GM19351 (cell line): ENCODE data around the gene FBXW5.

Experiments used
- ATAC-seq: cut with Tn5 transposase; IDR thresholded peaks from one replicate; pipeline ENCODE4 v1.9.1; 2021; ENCODE audit warnings: mild to moderate bottlenecking, moderate library complexity; ENCODE audit not compliant: unreplicated experiment

The FBXW5 gene

GRCh38 chr9:136936645-136937170, 7.8 kb downstream of the FBXW5 start:
- no peak for ATAC-seq

DNA sequence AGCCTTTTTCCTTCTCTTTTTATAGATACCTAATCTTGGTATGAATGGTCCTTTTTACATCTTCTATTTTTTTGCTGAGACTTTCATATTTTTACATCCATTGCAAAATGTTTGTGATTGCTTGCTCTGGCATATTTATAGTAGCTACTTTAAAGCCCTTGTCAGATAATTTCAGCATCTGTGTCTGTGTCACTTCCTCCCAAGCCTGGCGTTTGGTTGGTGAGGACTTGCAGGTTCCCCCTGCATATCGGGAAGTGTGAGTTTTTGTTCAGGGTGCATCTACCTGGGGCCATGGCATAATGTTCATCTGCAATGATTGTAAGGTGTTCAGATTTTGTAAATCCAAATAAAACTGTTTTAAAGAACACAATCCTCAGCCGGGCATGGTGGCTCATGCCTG, 8.9 kb downstream of the FBXW5 start:
- ATAC-seq = no peak

- no peak for ATAC-seq
Observed at GRCh38 chr9:136934277-136934676, 10.3 kb downstream of the FBXW5 start.

- ATAC-seq = no peak
Observed at GRCh38 chr9:136931611-136932130, 12.9 kb downstream of the FBXW5 start.

DNA sequence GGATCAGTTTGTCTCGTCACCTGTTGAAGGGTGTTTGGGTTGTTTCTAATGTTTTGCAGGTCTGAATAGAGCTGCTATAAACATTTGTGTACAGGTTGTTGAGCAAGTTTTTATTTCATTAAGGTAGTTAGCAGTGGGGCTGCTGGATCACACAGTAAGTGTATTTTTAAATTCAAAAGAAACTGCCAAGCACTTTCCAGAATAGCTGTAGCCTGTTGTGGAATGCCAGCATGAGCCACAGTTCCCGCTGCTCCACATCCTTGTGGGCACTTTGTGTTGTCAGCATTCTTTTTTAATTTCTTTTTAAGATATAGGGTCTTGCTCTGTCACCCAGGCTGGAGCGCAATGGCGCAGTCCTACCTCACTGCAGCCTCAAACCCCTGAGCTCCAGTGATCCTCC, 14.5 kb downstream of the FBXW5 start:
- ATAC-seq = no peak

DNA sequence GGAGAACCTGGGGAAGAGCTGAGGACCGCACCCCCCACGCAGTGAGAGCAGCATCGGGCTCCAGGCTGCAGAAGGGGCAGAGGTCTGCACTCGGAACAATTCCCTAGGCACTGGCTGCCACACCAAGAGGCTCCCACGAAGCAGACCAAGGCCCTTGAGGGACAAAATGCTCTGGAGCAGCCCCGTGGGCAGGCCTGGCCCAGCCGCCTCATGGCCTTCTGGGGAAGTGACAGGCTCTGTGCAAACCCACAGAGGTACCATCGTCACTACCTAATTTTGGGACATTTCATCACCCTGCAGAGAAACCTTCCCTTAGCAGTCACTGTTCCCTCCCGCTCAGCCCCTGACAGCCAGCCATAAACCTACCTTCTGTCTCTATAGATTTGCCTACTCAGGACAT, 15.9 kb downstream of the FBXW5 start:
- no peak for ATAC-seq

- ATAC-seq = no peak
Observed at GRCh38 chr9:136927343-136928271, 16.9 kb downstream of the FBXW5 start.

DNA sequence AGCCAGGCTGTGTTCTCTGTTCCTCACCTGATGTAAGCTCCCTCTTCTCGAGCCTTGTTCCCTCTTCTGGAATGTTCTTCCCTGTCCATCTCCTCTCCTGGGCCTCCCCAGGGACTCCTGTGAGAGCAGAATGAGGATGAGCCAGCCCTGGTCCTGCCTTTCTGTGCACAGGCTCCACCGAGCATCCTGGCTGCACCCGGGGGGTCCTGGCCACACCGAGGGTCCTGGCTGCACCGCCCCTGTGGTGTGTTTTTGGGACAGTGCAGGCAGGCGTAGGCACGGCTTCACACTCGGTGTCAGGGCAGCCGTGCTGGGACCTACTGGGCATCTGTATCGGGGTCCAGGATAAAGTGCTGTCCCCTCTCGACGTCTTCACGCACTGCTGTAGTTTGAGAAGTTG, 17.8 kb downstream of the FBXW5 start:
- ATAC-seq = no peak

DNA sequence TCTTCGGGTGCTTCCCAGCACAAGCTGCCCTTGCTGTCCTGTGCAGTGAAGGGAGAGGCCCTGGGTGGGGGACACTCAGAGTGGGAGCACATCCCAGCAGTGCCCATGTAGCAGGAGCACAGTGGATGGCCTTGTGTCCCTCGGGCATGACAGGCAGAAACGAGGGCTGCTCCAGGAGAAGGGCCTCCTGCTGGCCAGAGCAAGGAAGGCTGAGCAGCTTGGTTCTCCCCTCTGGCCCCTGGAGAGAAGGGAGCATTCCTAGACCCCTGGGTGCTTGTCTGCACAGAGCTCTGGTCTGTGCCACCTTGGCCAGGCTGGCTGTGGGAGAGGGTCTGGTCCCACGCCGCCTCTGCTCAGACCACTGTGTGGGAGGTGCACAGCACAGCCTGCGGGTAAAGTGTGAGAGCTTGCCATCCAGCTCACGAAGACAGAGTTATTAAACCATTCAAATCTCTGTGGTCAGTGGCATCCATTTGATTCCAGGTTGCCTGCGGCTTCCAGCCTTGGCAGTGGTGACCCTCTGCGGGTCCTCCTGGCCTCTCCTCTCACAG, 18.3 kb downstream of the FBXW5 start:
- no peak for ATAC-seq

GRCh38 chr9:136925414-136926153, 19.0 kb downstream of the FBXW5 start:
- no peak for ATAC-seq

DNA sequence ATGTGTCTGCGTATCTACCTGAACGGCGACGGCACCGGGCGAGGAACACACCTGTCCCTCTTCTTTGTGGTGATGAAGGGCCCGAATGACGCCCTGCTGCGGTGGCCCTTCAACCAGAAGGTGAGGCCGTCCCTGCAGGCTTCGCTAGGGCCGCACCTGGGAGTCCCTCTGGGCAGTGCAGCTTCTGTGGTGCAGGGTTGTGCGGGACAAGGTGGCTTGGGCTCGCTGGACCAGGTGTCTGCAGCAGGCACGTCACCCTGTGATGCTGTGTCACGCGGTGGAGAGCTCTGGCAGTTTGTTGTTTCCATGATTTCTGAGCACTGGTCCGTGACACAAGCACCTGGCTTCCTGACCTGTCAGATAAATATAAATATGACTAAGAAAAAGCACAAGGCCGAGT, 20.7 kb downstream of the FBXW5 start:
- ATAC-seq = no peak

DNA sequence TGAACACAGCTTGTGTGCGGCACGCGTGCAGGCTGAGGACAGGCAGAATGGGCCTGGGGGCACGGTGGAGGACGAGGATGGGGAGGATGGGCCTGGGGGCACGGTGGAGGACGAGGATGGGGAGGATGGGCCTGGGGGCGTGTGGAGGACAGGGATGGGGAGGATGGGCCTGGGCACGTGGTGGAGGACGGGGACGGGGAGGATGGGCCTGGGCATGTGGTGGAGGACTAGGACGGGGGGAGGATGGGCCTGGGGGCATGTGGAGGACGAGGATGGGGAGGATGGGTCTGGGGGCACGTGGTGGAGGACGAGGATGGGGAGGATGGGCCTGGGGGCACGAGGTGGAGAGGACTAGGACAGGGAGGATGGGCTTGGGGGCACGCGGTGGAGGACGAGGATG, 22.0 kb downstream of the FBXW5 start:
- ATAC-seq = no peak

GRCh38 chr9:136921718-136922117, 22.8 kb downstream of the FBXW5 start:
- ATAC-seq = no peak

DNA sequence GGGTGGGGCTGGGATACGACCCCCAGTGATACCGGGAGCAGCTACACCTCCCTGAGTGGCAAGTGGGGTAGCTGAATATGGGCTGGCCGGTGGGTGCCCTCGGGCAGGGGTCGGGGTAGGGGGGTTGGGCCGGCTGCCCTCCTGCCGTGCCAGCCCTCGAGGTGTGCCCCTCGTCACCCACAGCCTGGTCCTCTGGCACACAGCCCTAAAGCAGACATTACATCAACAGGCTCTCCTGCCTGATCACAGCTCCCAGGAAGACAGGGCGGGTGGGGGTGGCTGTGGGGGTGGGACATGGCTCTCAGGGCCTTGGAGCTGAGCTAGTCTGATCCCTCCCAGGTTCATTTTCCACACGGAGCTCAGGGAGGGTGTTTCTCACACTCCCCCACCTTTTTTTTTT, 23.2 kb downstream of the FBXW5 start:
- no peak for ATAC-seq

DNA sequence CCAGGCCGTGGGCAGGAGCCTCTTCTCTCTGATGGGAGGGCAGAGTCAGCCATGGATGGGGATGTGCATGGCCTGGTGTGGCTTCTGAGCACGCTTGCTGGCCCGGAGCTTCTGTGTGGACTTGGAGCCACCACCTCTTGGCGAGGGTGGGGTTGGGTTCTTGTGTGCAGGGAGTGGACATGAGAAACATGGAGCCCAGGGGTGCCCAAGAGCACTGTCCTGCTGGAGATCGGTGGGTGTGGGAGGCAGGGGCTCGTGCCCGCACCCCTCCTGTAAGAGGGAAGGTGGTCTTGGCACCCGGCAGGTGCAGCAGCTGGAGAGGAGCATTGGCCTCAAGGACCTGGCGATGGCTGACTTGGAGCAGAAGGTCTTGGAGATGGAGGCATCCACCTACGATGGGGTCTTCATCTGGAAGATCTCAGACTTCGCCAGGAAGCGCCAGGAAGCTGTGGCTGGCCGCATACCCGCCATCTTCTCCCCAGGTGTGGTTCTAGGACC, 23.8 kb downstream of the FBXW5 start:
- no peak for ATAC-seq

DNA sequence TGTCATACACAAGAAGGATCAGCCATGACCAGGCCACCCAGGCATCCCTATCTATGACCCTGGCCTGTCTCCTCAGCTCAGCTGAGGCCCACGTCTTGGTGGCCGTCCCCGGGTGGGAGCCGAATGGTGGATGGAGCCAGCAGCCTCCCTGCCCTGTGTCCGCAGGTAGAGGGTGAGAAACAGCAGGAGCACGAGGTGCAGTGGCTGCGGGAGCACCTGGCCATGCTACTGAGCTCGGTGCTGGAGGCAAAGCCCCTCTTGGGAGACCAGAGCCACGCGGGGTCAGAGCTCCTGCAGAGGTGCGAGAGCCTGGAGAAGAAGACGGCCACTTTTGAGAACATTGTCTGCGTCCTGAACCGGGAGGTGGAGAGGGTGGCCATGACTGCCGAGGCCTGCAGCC, 24.5 kb downstream of the FBXW5 start:
- ATAC-seq = no peak

- ATAC-seq = no peak
Observed at GRCh38 chr9:136917902-136918301, 26.6 kb downstream of the FBXW5 start.

DNA sequence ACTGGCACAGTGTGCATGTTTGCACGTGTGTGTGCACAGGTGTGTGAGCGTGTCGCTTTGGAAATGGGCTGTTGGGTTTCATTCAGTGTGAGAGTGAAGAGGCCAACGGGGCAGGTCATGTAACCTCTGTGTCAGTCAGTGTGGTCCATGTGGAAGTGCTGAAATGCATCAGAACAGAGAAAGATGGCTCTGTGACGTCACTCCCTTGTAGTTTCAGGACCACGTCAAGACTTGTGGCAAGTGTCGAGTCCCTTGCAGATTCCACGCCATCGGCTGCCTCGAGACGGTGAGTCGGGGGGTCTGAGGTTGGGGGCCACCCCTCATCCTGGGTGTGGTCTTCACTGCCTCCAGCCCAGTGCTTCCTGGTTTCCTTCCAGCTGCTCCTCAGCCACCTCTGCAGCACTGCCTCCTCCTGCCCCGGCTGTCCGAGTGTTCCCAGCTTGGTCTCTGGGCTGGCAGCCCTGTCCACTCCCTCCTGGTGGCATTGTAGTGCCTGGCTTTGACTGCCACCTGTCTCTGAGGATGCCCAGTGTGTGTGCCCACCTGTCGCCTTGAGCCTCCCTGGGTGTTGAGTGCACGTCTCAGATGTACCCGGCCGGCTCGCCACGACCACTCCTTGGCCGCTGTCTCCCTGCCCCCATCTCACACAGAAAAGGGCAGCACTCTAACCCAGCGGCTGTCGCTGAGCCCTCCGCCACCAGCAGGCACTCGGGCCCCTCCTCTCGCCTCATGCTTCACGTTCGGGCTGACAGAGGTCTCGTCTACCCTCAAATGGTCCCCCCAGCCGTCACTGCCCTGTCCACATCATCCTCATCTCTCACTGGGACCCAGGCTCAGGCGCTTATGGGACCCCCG, 28.0 kb downstream of the FBXW5 start:
- ATAC-seq = no peak

GRCh38 chr9:136915632-136916329, 28.8 kb downstream of the FBXW5 start:
- no peak for ATAC-seq
